K562 (cell line): ENCODE measurements around the gene SLC10A2. TPM values are rescaled to one million over a fixed set of nuclear protein-coding genes. Genes with fewer than 3 reads are reported as not detected.

Experiments
- ATAC-seq: fragments of 200-7000 bp; cut with Tn5 transposase; 3 replicates; pipeline ENCODE4 v1.9.1; 2020; ENCODE audit warnings: moderate library complexity
- BruUV-seq: library from RNA; stranded (reverse); fragments of 400-500 nt; replicated peaks from 2 replicates; lab custom pipeline; 2021; lab: Mats Ljungman, UMichigan
- CTCF ChIA-PET: fragments of 300-600 bp; formaldehyde crosslinking; extraction: SDS; loops from one replicate; lab custom pipeline; 2021; ENCODE audit warnings: low intra/inter-chr PET ratio; lab: Yijun Ruan, JAX
- POLR2A ChIA-PET: fragments of 300-600, 350-650 bp; sonication (Branson Sonifier 250); formaldehyde crosslinking; extraction: SDS; loops from one replicate; lab custom pipeline; 2021; ENCODE audit warnings: antibody characterized with exemption, inconsistent platforms; lab: Yijun Ruan, JAX
- DNase-seq, 4 experiments: peaks; one replicate each; pipeline versions ENCODE4 v3.0.0 to v3.0.0-alpha.2; 2011 to 2018; ENCODE audit warnings: low spot score in 3 of 4, mixed read lengths in 3 of 4; ENCODE audit errors: extremely low read depth in 1 of 4
- FAIRE-seq: peaks from 2 replicates; lab custom pipeline; 2011; peaks lifted over from hg19 to GRCh38; lab: Jason Lieb, UNC
- H2AFZ ChIP-seq: 2 replicates; pipeline ENCODE4 v1.6.0; 2011; ENCODE audit warnings: low read depth, low read length, control low read depth, inconsistent platforms
- H3K27ac ChIP-seq: fragments of 200-600 bp; 3 replicates; pipeline ENCODE4 v1.8.0; 2011; ENCODE audit warnings: low read depth, mild to moderate bottlenecking, control low read depth, inconsistent platforms, low read length, moderate library complexity, mixed read lengths; ENCODE audit errors: extremely low read depth
- H3K27me3 ChIP-seq, 2 experiments: fragments of 300-600 bp in 1 of 2; 2 replicates in 1 of 2; 3 replicates in 1 of 2; pipeline versions ENCODE4 v1.6.0 to v1.8.0; 2011; ENCODE audit warnings: inconsistent platforms in 2 of 2, low read length in 2 of 2, mild to moderate bottlenecking in 1 of 2, mixed read lengths in 1 of 2, moderate library complexity in 1 of 2; ENCODE audit not compliant: control insufficient read depth in 2 of 2, insufficient read depth in 2 of 2
- H3K36me3 ChIP-seq: fragments of 300-600 bp; 3 replicates; pipeline ENCODE4 v1.8.0; 2011; ENCODE audit warnings: mild to moderate bottlenecking, low read length, inconsistent platforms; ENCODE audit not compliant: control insufficient read depth, insufficient read depth
- H3K4me1 ChIP-seq, 2 experiments: fragments of 200-600 bp in 1 of 2; replicated peaks in 1 of 2; 2 replicates in 1 of 2; 3 replicates in 1 of 2; pipeline versions ENCODE4 v1.5.1 to v1.8.0; 2011; ENCODE audit warnings: inconsistent platforms in 2 of 2, low read length in 2 of 2, mild to moderate bottlenecking in 1 of 2, mixed read lengths in 1 of 2, moderate library complexity in 1 of 2; ENCODE audit not compliant: control insufficient read depth in 2 of 2, insufficient read depth in 2 of 2
- H3K4me2 ChIP-seq: 2 replicates; pipeline ENCODE4 v1.6.1; 2011; ENCODE audit warnings: low read length, control low read depth, inconsistent platforms, mixed read lengths; ENCODE audit not compliant: insufficient read depth
- H3K4me3 ChIP-seq: fragments of 200-600 bp; sonication (generic), shearing (Covaris generic); 2 replicates; pipeline ENCODE4 v1.5.1; 2016; ENCODE audit warnings: control low read depth, inconsistent platforms
- H3K79me2 ChIP-seq: fragments of 200-600 bp; 3 replicates; pipeline ENCODE4 v1.8.0; 2011; ENCODE audit warnings: low read length, inconsistent platforms; ENCODE audit not compliant: control insufficient read depth, insufficient read depth
- H3K9ac ChIP-seq, 2 experiments: 2 replicates each; pipeline versions ENCODE4 v1.6.0 to v1.6.1; 2011; ENCODE audit warnings: low read depth in 2 of 2, low read length in 2 of 2, control low read depth in 1 of 2, inconsistent platforms in 1 of 2, mild to moderate bottlenecking in 1 of 2, mixed read lengths in 1 of 2; ENCODE audit not compliant: insufficient read depth in 1 of 2
- H3K9me1 ChIP-seq: one replicate; pipeline ENCODE4 v1.6.0; 2011; ENCODE audit warnings: inconsistent platforms, mild to moderate bottlenecking, low read length, moderate library complexity; ENCODE audit not compliant: control insufficient read depth, insufficient read depth
- H3K9me3 ChIP-seq: replicated peaks from 2 replicates; pipeline ENCODE4 v1.5.1; 2011; ENCODE audit warnings: low read depth, low read length, inconsistent platforms; ENCODE audit not compliant: control insufficient read depth, insufficient read depth
- H4K20me1 ChIP-seq: replicated peaks from 2 replicates; pipeline ENCODE4 v1.6.1; 2011; ENCODE audit warnings: low read length, inconsistent platforms, mixed read lengths; ENCODE audit not compliant: control insufficient read depth, insufficient read depth
- E2F1 ChIP-seq: sonication (generic); formaldehyde crosslinking; IDR thresholded peaks from 2 replicates; pipeline ENCODE4 v1.8.1; 2023; ENCODE audit warnings: mild to moderate bottlenecking, missing genetic modification reagents, moderate library complexity
- PURB ChIP-seq: sonication (generic); formaldehyde crosslinking; IDR thresholded peaks from 2 replicates; pipeline ENCODE4 v1.9.0; 2021; ENCODE audit warnings: low read depth, mild to moderate bottlenecking, missing genetic modification reagents
- TCF3 ChIP-seq: sonication (generic); formaldehyde crosslinking; IDR thresholded peaks from 2 replicates; pipeline ENCODE4 v1.4.0; 2020; ENCODE audit warnings: mild to moderate bottlenecking, missing genetic modification reagents
- THAP7 ChIP-seq: fragments of 250-450 bp; sonication (Bioruptor Pico); IDR thresholded peaks from 2 replicates; pipeline ENCODE4 v1.5.0; 2021
- YBX1 ChIP-seq: fragments of 450-650 bp; IDR thresholded peaks from 2 replicates; pipeline ENCODE4 v1.7.1; 2016; ENCODE audit warnings: mild to moderate bottlenecking
- ZNF3 ChIP-seq: fragments of 250-450 bp; sonication (Bioruptor Pico); IDR thresholded peaks from 2 replicates; pipeline ENCODE4 v1.5.0; 2021; ENCODE audit warnings: mild to moderate bottlenecking, moderate library complexity
- WGBS: fragments of 100-300 bp; shearing (Covaris generic); methylation state at CpG from one replicate; pipeline ENCODE4 v1.1.6; 2016; ENCODE audit warnings: low coverage, mixed read lengths; ENCODE audit not compliant: insufficient coverage; ENCODE audit errors: missing lambda C conversion rate; 5-methylcytosine and 5-hydroxymethylcytosine counted together
- in situ Hi-C: fragments of 300-500 bp; cut with MboI; formaldehyde crosslinking; loops from 4 replicates; pipeline ENCODE4 v1.15.0; 2018; ENCODE audit warnings: inconsistent platforms, mixed read lengths
- intact Hi-C: fragments of 100-400 bp; cut with micrococcal nuclease; formaldehyde crosslinking; loops from 2 replicates; pipeline ENCODE4 v1.14.2; 2022
- polyA plus RNA-seq, 8 experiments: library from polyadenylated mRNA; depleted of rRNA in 4 of 8; stranded (reverse) in 5 of 8; unstranded in 3 of 8; fragments of >200 nt; fragmentation: Nextera tagmentation in 2 of 8; fragmentation: Illumina TruSeq in 1 of 8; extraction: Ambion mirVana in 2 of 8; extraction: Trizol in 1 of 8; gene quantifications; 2 replicates each; pipeline versions ENCODE4 v1.2.1 to v1.2.3, GENCODE V29; 2011 to 2014; ENCODE audit warnings: inconsistent platforms in 1 of 8, missing spikeins in 1 of 8
- total RNA-seq, 7 experiments: library from RNA; depleted of rRNA in 6 of 7; stranded (reverse); fragments of >200 nt in 6 of 7; fragmentation: Illumina TruSeq in 2 of 7; extraction: Trizol in 2 of 7; gene quantifications; 2 replicates each; pipeline versions ENCODE4 v1.2.1 to v1.2.3, GENCODE V29; 2011 to 2021; ENCODE audit warnings: low replicate concordance in 1 of 7

The SLC10A2 gene
- total and polyA plus RNA-seq, 9 of the 15 experiments (the other 6 are each of a cell fraction or from before 2014, with no cell fraction given): not detected

GRCh38 chr13:103097366-103097928 lies 31.2 kb upstream of the SLC10A2 start:
- Histone ChIP-seq H2AFZ (no peak overlapping the region), H3K36me3 (no peaks in the 10 kb centered on the region), H3K79me2 (no peaks in the 10 kb centered on the region), H4K20me1 (no peaks in the 10 kb centered on the region)
- in situ Hi-C loops: no loop called here
- no peak for TF ChIP-seq TCF3 (CRISPR knock-in tag)
- TF ChIP-seq E2F1 (CRISPR knock-in tag): no peak
- no peak for TF ChIP-seq ZNF3 (CRISPR knock-in tag)
- TF ChIP-seq YBX1: no peak
- TF ChIP-seq PURB (CRISPR knock-in tag): no peak
- no peak for TF ChIP-seq THAP7
- TF ChIP-seq, all 486 proteins: peak for 0
- Histone ChIP-seq H3K4me2 (no peak overlapping the region), H3K4me3 (no peak overlapping the region), H3K27me3 (no peaks in the 10 kb centered on the region), H3K27ac (no peak overlapping the region), H3K9me1 (no peaks in the 10 kb centered on the region), H3K4me1 (no peaks in the 10 kb centered on the region), H3K9ac (no peak overlapping the region), H3K9me3 (0 out of 2 replicates have a peak, but pooled peaks cover 2% of the 10 kb centered on the region)
- 0% methylated on average over 6 of the region's 7 CpGs for WGBS
- ChIA-PET POLR2A (no interaction called here), CTCF (no interaction called here)
- FAIRE-seq (no peak), DNase-seq (no peak), ATAC-seq (no peak)
- no TSS peak for BruUV-seq
- intact Hi-C loops: no loop called here
